ENCODE results near the gene GOLGA7B. TPM values are rescaled to one million over a fixed set of nuclear protein-coding genes. Genes with fewer than 3 reads are reported as not detected.

GOLGA7B gene
- total RNA-seq, 3 donors from 2014 or later (not counting 1 experiment from before 2014, with no cell fraction given): 4.1 to 4.6 (median 4.1) TPM

DNA sequence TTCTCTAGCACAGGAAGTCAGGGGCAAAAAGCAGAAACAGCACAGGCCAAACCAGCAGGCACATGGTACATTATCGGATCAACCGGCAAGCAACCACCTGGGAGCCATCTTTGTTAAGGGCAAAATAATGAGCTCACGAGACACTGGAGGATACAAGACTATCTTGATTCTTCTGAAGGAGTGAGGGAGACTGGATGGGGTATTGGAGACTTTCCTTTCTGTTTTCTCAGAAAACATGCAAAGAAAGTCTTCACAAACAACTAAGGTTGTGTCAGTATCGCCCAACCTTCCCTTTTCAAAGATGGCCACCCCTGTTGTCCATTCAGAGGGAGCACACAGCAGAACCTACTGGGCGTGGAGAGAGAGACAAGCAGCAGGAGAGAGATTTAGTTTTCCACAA lies 29.6 kb downstream of the GOLGA7B start:
- no peak for ATAC-seq
- Histone ChIP-seq H3K36me3 (ENCODE audit: control insufficient read depth, insufficient read depth, low read length) (no peaks in the 10 kb centered on the region), H3K27ac (ENCODE audit: low read length) (no peak overlapping the region), H3K9me3 (ENCODE audit: control insufficient read depth, insufficient read depth, low read length) (no peaks in the 10 kb centered on the region), H3K4me3 (ENCODE audit: low read length) (no peak overlapping the region), H3K27me3 (ENCODE audit: control insufficient read depth, insufficient read depth, low read length) (no peaks in the 10 kb centered on the region), H3K4me1 (ENCODE audit: control insufficient read depth, insufficient read depth, low read length) (peaks cover 13% of the 10 kb centered on the region)
- H3K9me3 Mint-ChIP-seq: no peaks in the 10 kb centered on the region
- no peak overlapping the region for H3K4me3 Mint-ChIP-seq
- TF ChIP-seq, protein P1, sequence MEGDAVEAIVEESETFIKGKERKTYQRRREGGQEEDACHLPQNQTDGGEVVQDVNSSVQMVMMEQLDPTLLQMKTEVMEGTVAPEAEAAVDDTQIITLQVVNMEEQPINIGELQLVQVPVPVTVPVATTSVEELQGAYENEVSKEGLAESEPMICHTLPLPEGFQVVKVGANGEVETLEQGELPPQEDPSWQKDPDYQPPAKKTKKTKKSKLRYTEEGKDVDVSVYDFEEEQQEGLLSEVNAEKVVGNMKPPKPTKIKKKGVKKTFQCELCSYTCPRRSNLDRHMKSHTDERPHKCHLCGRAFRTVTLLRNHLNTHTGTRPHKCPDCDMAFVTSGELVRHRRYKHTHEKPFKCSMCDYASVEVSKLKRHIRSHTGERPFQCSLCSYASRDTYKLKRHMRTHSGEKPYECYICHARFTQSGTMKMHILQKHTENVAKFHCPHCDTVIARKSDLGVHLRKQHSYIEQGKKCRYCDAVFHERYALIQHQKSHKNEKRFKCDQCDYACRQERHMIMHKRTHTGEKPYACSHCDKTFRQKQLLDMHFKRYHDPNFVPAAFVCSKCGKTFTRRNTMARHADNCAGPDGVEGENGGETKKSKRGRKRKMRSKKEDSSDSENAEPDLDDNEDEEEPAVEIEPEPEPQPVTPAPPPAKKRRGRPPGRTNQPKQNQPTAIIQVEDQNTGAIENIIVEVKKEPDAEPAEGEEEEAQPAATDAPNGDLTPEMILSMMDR (IDR thresholded peaks at IDR 0.05): no peak
- DNase-seq: no peak
- H3K27ac Mint-ChIP-seq: no peak overlapping the region
- no peaks in the 10 kb centered on the region for H3K36me3 Mint-ChIP-seq
- H3K27me3 Mint-ChIP-seq (ENCODE audit: low read depth in 2 of 2): peaks cover 14 to 16% of the 10 kb centered on the region in 2 donors
- intact Hi-C loops (cut with micrococcal nuclease): no loop called here
- WGBS (ENCODE audit: insufficient coverage): 92% methylated on average over 5 of the region's 5 CpGs
- peaks cover 9 to 16% of the 10 kb centered on the region in 2 donors for H3K4me1 Mint-ChIP-seq

DNA sequence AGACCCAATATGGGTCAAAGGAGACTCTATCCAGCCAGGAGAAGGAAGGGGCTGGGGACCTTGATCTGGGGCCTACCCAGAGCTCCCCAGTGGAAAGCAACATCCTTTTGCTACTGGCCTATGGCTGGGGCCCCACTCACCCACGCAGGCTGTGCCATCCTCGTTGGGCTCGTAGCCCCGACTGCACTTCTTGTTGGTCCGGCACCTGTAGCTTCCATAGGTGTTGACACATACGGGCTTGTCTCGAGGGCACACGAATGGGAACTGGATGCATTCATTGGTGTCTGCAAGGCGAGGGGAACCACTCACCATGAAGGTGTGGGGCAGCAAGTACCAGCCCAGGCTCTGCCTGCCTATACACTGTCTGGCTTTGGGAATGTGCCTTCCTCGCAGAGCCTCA lies 30.5 kb downstream of the GOLGA7B start:
- Mint-ChIP-seq H3K27ac (no peak overlapping the region), H3K4me3 (no peak overlapping the region), H3K4me1 (peaks cover 9 to 19% of the 10 kb centered on the region in 2 donors), H3K9me3 (no peaks in the 10 kb centered on the region), H3K27me3 (ENCODE audit: low read depth in 2 of 2) (peaks cover 14 to 15% of the 10 kb centered on the region in 2 donors), H3K36me3 (no peaks in the 10 kb centered on the region)
- Histone ChIP-seq H3K4me1 (ENCODE audit: control insufficient read depth, insufficient read depth, low read length) (peaks cover 13% of the 10 kb centered on the region), H3K27ac (ENCODE audit: low read length) (no peak overlapping the region), H3K27me3 (ENCODE audit: control insufficient read depth, insufficient read depth, low read length) (no peaks in the 10 kb centered on the region), H3K4me3 (ENCODE audit: low read length) (no peak overlapping the region), H3K36me3 (ENCODE audit: control insufficient read depth, insufficient read depth, low read length) (no peaks in the 10 kb centered on the region), H3K9me3 (ENCODE audit: control insufficient read depth, insufficient read depth, low read length) (no peaks in the 10 kb centered on the region)
- ATAC-seq (no peak), DNase-seq (no peak)
- intact Hi-C loops (cut with micrococcal nuclease): no loop called here
- WGBS (ENCODE audit: insufficient coverage): 96% methylated on average over 10 of the region's 10 CpGs
- TF ChIP-seq, protein P1 (IDR thresholded peaks at IDR 0.05): no peak

DNA sequence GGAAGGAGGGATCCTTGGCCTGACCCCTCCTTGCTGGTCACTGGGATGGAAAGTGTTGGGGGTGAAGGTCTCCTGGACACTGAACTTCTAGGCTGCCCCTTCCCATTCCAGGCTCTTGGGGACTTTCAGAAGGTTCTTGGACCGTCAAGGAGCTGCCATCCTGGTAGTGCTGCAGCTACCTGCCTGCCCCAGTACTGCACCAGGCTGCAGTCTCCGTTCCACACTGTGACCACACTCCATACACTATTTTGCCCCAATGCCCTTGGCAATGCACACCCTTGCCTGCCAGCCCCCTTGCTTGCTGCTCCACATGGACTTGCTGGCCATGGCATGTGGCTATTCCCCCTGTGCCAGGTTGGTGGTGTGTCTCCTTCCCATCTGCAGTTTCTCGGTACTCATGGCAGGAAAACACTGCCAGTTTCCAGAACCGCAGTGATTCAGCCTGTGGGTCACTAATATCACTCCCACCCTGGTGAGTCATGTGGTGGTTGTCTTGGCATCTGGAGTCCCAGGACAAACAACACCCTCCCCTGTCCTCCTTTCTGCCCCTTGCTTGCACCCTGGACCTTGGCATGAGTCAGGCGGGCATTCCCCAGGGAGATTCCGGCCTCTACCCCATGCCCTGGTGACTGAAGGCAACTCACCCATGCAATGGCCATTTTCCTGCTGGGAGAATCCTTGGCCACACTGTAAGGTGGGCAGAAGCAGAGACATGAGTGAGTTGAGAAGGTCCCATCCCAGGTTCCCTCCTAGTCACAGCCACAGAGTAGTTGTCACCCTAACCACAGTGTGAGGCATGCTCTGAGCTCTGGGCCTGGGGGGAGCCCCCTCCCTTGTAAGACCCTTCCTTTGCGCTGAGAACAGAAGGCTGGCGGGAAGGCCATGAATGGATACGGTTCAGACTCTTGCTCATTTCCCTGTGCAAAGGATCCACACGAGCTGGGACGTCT lies 32.8 kb downstream of the GOLGA7B start:
- no peak overlapping the region for H3K4me3 ChIP-seq (ENCODE audit: low read length)
- no peaks in the 10 kb centered on the region for H3K9me3 ChIP-seq (ENCODE audit: control insufficient read depth, insufficient read depth, low read length)
- H3K4me1 Mint-ChIP-seq: peaks cover 9 to 20% of the 10 kb centered on the region in 2 donors
- H3K4me1 ChIP-seq (ENCODE audit: control insufficient read depth, insufficient read depth, low read length): peaks cover 13% of the 10 kb centered on the region
- no peaks in the 10 kb centered on the region for H3K36me3 Mint-ChIP-seq
- no peak overlapping the region for H3K4me3 Mint-ChIP-seq
- TF ChIP-seq, protein P1 (IDR thresholded peaks at IDR 0.05): no peak
- DNase-seq: peak in 1 of 2 donors; percentile 23
- H3K27ac Mint-ChIP-seq: peak overlapping the region in 1 of 2 donors; percentile 70
- peak; percentile 40 to 74 (median 60) for ATAC-seq
- no peaks in the 10 kb centered on the region for H3K36me3 ChIP-seq (ENCODE audit: control insufficient read depth, insufficient read depth, low read length)
- H3K9me3 Mint-ChIP-seq: no peaks in the 10 kb centered on the region
- no peaks in the 10 kb centered on the region for H3K27me3 ChIP-seq (ENCODE audit: control insufficient read depth, insufficient read depth, low read length)
- intact Hi-C loops (cut with micrococcal nuclease): no loop called here
- 63% methylated on average over 11 of the region's 11 CpGs for WGBS (ENCODE audit: insufficient coverage)
- no peak overlapping the region for H3K27ac ChIP-seq (ENCODE audit: low read length)
- H3K27me3 Mint-ChIP-seq (ENCODE audit: low read depth in 2 of 2): peaks cover 14 to 16% of the 10 kb centered on the region in 2 donors
